K562 (cell line): Measurements from ENCODE around the gene TMC1. TPM values are rescaled to one million over a fixed set of nuclear protein-coding genes. Genes with fewer than 3 reads are reported as not detected.

Source experiments
- ATAC-seq: fragments of 200-7000 bp; cut with Tn5 transposase; 3 replicates; pipeline ENCODE4 v1.9.1; 2020; ENCODE audit warnings: moderate library complexity
- BruUV-seq: library from RNA; stranded (reverse); fragments of 400-500 nt; replicated peaks from 2 replicates; lab custom pipeline; 2021; lab: Mats Ljungman, UMichigan
- CTCF ChIA-PET: fragments of 300-600 bp; formaldehyde crosslinking; extraction: SDS; loops from one replicate; lab custom pipeline; 2021; ENCODE audit warnings: low intra/inter-chr PET ratio; lab: Yijun Ruan, JAX
- POLR2A ChIA-PET: fragments of 300-600, 350-650 bp; sonication (Branson Sonifier 250); formaldehyde crosslinking; extraction: SDS; loops from one replicate; lab custom pipeline; 2021; ENCODE audit warnings: antibody characterized with exemption, inconsistent platforms; lab: Yijun Ruan, JAX
- DNase-seq, 4 experiments: peaks; one replicate each; pipeline versions ENCODE4 v3.0.0 to v3.0.0-alpha.2; 2011 to 2018; ENCODE audit warnings: low spot score in 3 of 4, mixed read lengths in 3 of 4; ENCODE audit errors: extremely low read depth in 1 of 4
- FAIRE-seq: peaks from 2 replicates; lab custom pipeline; 2011; peaks lifted over from hg19 to GRCh38; lab: Jason Lieb, UNC
- H2AFZ ChIP-seq: 2 replicates; pipeline ENCODE4 v1.6.0; 2011; ENCODE audit warnings: low read depth, low read length, control low read depth, inconsistent platforms
- H3K27ac ChIP-seq: fragments of 200-600 bp; 3 replicates; pipeline ENCODE4 v1.8.0; 2011; ENCODE audit warnings: low read depth, mild to moderate bottlenecking, control low read depth, inconsistent platforms, low read length, moderate library complexity, mixed read lengths; ENCODE audit errors: extremely low read depth
- H3K27me3 ChIP-seq, 2 experiments: fragments of 300-600 bp in 1 of 2; 2 replicates in 1 of 2; 3 replicates in 1 of 2; pipeline versions ENCODE4 v1.6.0 to v1.8.0; 2011; ENCODE audit warnings: inconsistent platforms in 2 of 2, low read length in 2 of 2, mild to moderate bottlenecking in 1 of 2, mixed read lengths in 1 of 2, moderate library complexity in 1 of 2; ENCODE audit not compliant: control insufficient read depth in 2 of 2, insufficient read depth in 2 of 2
- H3K36me3 ChIP-seq: fragments of 300-600 bp; 3 replicates; pipeline ENCODE4 v1.8.0; 2011; ENCODE audit warnings: mild to moderate bottlenecking, low read length, inconsistent platforms; ENCODE audit not compliant: control insufficient read depth, insufficient read depth
- H3K4me1 ChIP-seq, 2 experiments: fragments of 200-600 bp in 1 of 2; replicated peaks in 1 of 2; 2 replicates in 1 of 2; 3 replicates in 1 of 2; pipeline versions ENCODE4 v1.5.1 to v1.8.0; 2011; ENCODE audit warnings: inconsistent platforms in 2 of 2, low read length in 2 of 2, mild to moderate bottlenecking in 1 of 2, mixed read lengths in 1 of 2, moderate library complexity in 1 of 2; ENCODE audit not compliant: control insufficient read depth in 2 of 2, insufficient read depth in 2 of 2
- H3K4me2 ChIP-seq: 2 replicates; pipeline ENCODE4 v1.6.1; 2011; ENCODE audit warnings: low read length, control low read depth, inconsistent platforms, mixed read lengths; ENCODE audit not compliant: insufficient read depth
- H3K4me3 ChIP-seq: fragments of 200-600 bp; sonication (generic), shearing (Covaris generic); 2 replicates; pipeline ENCODE4 v1.5.1; 2016; ENCODE audit warnings: control low read depth, inconsistent platforms
- H3K79me2 ChIP-seq: fragments of 200-600 bp; 3 replicates; pipeline ENCODE4 v1.8.0; 2011; ENCODE audit warnings: low read length, inconsistent platforms; ENCODE audit not compliant: control insufficient read depth, insufficient read depth
- H3K9ac ChIP-seq, 2 experiments: 2 replicates each; pipeline versions ENCODE4 v1.6.0 to v1.6.1; 2011; ENCODE audit warnings: low read depth in 2 of 2, low read length in 2 of 2, control low read depth in 1 of 2, inconsistent platforms in 1 of 2, mild to moderate bottlenecking in 1 of 2, mixed read lengths in 1 of 2; ENCODE audit not compliant: insufficient read depth in 1 of 2
- H3K9me1 ChIP-seq: one replicate; pipeline ENCODE4 v1.6.0; 2011; ENCODE audit warnings: inconsistent platforms, mild to moderate bottlenecking, low read length, moderate library complexity; ENCODE audit not compliant: control insufficient read depth, insufficient read depth
- H3K9me3 ChIP-seq: replicated peaks from 2 replicates; pipeline ENCODE4 v1.5.1; 2011; ENCODE audit warnings: low read depth, low read length, inconsistent platforms; ENCODE audit not compliant: control insufficient read depth, insufficient read depth
- H4K20me1 ChIP-seq: replicated peaks from 2 replicates; pipeline ENCODE4 v1.6.1; 2011; ENCODE audit warnings: low read length, inconsistent platforms, mixed read lengths; ENCODE audit not compliant: control insufficient read depth, insufficient read depth
- CGGBP1 ChIP-seq: fragments of 250-450 bp; sonication (Bioruptor Pico); IDR thresholded peaks from 2 replicates; pipeline ENCODE4 v1.9.0; 2021; ENCODE audit warnings: mild to moderate bottlenecking
- DPF2 ChIP-seq: fragments of 450-650 bp; IDR thresholded peaks from 2 replicates; pipeline ENCODE4 v1.6.1; 2016
- ELF4 ChIP-seq: fragments of 450-650 bp; formaldehyde crosslinking; IDR thresholded peaks from 2 replicates; pipeline ENCODE4 v1.4.0; 2022; ENCODE audit warnings: missing genetic modification characterization
- HDAC2 ChIP-seq: fragments of 450-650 bp; IDR thresholded peaks from 2 replicates; pipeline ENCODE4 v1.6.1; 2016; ENCODE audit warnings: mild to moderate bottlenecking
- MIER1 ChIP-seq: fragments of 450-650 bp; IDR thresholded peaks from 2 replicates; pipeline ENCODE4 v1.6.1; 2016; ENCODE audit warnings: antibody characterized with exemption, mild to moderate bottlenecking, low read depth
- MLLT1 ChIP-seq, 2 experiments: fragments of 450-650 bp; IDR thresholded peaks; 2 replicates each; pipeline ENCODE4 v1.6.1; 2016
- PCBP2 ChIP-seq: fragments of 200-400 bp; formaldehyde crosslinking; IDR thresholded peaks from 2 replicates; pipeline ENCODE4 v1.6.1; 2018; ENCODE audit warnings: low read length, low read depth, mild to moderate bottlenecking, moderate library complexity; ENCODE audit not compliant: poor library complexity, severe bottlenecking
- STAT6 ChIP-seq: sonication (generic); formaldehyde crosslinking; IDR thresholded peaks from 2 replicates; pipeline ENCODE4 v1.8.1; 2023; ENCODE audit warnings: mild to moderate bottlenecking, missing genetic modification reagents
- TEAD1 ChIP-seq, 2 experiments: fragments of 450-650 bp in 1 of 2; sonication (generic) in 1 of 2; formaldehyde crosslinking; IDR thresholded peaks; 2 replicates each; pipeline versions ENCODE4 v1.4.0 to v1.8.0; 2020 to 2022; ENCODE audit warnings: mild to moderate bottlenecking in 2 of 2, missing genetic modification reagents in 1 of 2
- ZBTB2 ChIP-seq: fragments of 450-650 bp; IDR thresholded peaks from 2 replicates; pipeline ENCODE4 v1.6.1; 2016; ENCODE audit warnings: antibody characterized with exemption
- ZEB2 ChIP-seq: fragments of 450-650 bp; IDR thresholded peaks from 2 replicates; pipeline ENCODE4 v1.6.1; 2016
- ZNF274 ChIP-seq: IDR thresholded peaks from 2 replicates; pipeline ENCODE4 v1.6.1; 2011; ENCODE audit warnings: low read depth, mild to moderate bottlenecking, low read length, moderate library complexity, borderline replicate concordance
- ZNF57 ChIP-seq: fragments of 450-650 bp; formaldehyde crosslinking; IDR thresholded peaks from 2 replicates; pipeline ENCODE4 v1.4.0; 2020; ENCODE audit warnings: mild to moderate bottlenecking, moderate library complexity
- WGBS: fragments of 100-300 bp; shearing (Covaris generic); methylation state at CpG from one replicate; pipeline ENCODE4 v1.1.6; 2016; ENCODE audit warnings: low coverage, mixed read lengths; ENCODE audit not compliant: insufficient coverage; ENCODE audit errors: missing lambda C conversion rate; 5-methylcytosine and 5-hydroxymethylcytosine counted together
- in situ Hi-C: fragments of 300-500 bp; cut with MboI; formaldehyde crosslinking; loops from 4 replicates; pipeline ENCODE4 v1.15.0; 2018; ENCODE audit warnings: inconsistent platforms, mixed read lengths
- intact Hi-C: fragments of 100-400 bp; cut with micrococcal nuclease; formaldehyde crosslinking; loops from 2 replicates; pipeline ENCODE4 v1.14.2; 2022
- polyA plus RNA-seq, 8 experiments: library from polyadenylated mRNA; depleted of rRNA in 4 of 8; stranded (reverse) in 5 of 8; unstranded in 3 of 8; fragments of >200 nt; fragmentation: Nextera tagmentation in 2 of 8; fragmentation: Illumina TruSeq in 1 of 8; extraction: Ambion mirVana in 2 of 8; extraction: Trizol in 1 of 8; gene quantifications; 2 replicates each; pipeline versions ENCODE4 v1.2.1 to v1.2.3, GENCODE V29; 2011 to 2014; ENCODE audit warnings: inconsistent platforms in 1 of 8, missing spikeins in 1 of 8
- total RNA-seq, 7 experiments: library from RNA; depleted of rRNA in 6 of 7; stranded (reverse); fragments of >200 nt in 6 of 7; fragmentation: Illumina TruSeq in 2 of 7; extraction: Trizol in 2 of 7; gene quantifications; 2 replicates each; pipeline versions ENCODE4 v1.2.1 to v1.2.3, GENCODE V29; 2011 to 2021; ENCODE audit warnings: low replicate concordance in 1 of 7

TMC1 gene
- total and polyA plus RNA-seq, 9 of the 15 experiments (the other 6 are each of a cell fraction or from before 2014, with no cell fraction given), result 0.10 to 0.15 TPM; not detected in 7

- TF ChIP-seq PCBP2, result no peak
- TF ChIP-seq, all 486 proteins: peak for 0
These were observed 333.9 kb downstream of the TMC1 start (continued) for GRCh38 chr9:72855321-72855720.

- POLR2A ChIA-PET, result no interaction called here
- H3K36me3 ChIP-seq, result no peaks in the 10 kb centered on the region
- ATAC-seq (no peak), FAIRE-seq (no peak), DNase-seq (no peak)
- intact Hi-C loops, result loop anchor here (5.0 kb wide), 3 partner anchors 106 to 326 kb away; no protein-coding TSS in a partner anchor
- no peak overlapping the region for H3K9ac ChIP-seq
- no peak overlapping the region for H3K27ac ChIP-seq
- peaks cover 0 to 18% of the 10 kb centered on the region in 2 experiments; a peak in 4 of 5 replicates for H3K4me1 ChIP-seq
- 68% methylated on average over 5 of the region's 5 CpGs for WGBS
- no peaks in the 10 kb centered on the region for H3K27me3 ChIP-seq
- no peak overlapping the region for H3K4me3 ChIP-seq
- BruUV-seq, result no TSS peak
- peak overlapping the region; percentile 48 for H2AFZ ChIP-seq
- CTCF ChIA-PET, result interaction anchor here (1.0 kb wide), 1 partner anchor 226 kb away, joined by 3 read pairs; no protein-coding TSS in a partner anchor
- in situ Hi-C loops, result loop anchor here (5.0 kb wide), 1 partner anchor 231 kb away; no protein-coding TSS in a partner anchor
- no peak for TF ChIP-seq CGGBP1 (CRISPR knock-in tag)
- no peak for TF ChIP-seq ZBTB2
- no peak for TF ChIP-seq ELF4
- no peak for TF ChIP-seq STAT6 (CRISPR knock-in tag)
- no peak for TF ChIP-seq MLLT1 (IDR thresholded peaks at IDR 0.05)
- no peak for TF ChIP-seq ZNF57
- no peak for TF ChIP-seq ZNF274
- TF ChIP-seq TEAD1 (CRISPR knock-in tag; IDR thresholded peaks at IDR 0.05), result no peak
- no peak for TF ChIP-seq DPF2
- TF ChIP-seq MIER1, result no peak
- no peak for TF ChIP-seq ZEB2
- TF ChIP-seq HDAC2, result no peak
- no peaks in the 10 kb centered on the region for H3K79me2 ChIP-seq
- no peak overlapping the region for H3K4me2 ChIP-seq
- H3K9me3 ChIP-seq, result no peaks in the 10 kb centered on the region
- no peaks in the 10 kb centered on the region for H4K20me1 ChIP-seq
- no peaks in the 10 kb centered on the region for H3K9me1 ChIP-seq
These were observed 334.6 kb downstream of the TMC1 start for GRCh38 chr9:72855890-72856523.
